Activated naive CD8-positive, alpha-beta T cell (primary cell): ENCODE results near the gene OTOF.
A peak's percentile ranks its signal among the peaks of the same experiment; 100 is the strongest.

Source experiments
- H3K27ac Mint-ChIP-seq: one replicate; pipeline ENCODE4 v1.8.0; 2021; ENCODE audit warnings: mixed read lengths
- H3K27me3 Mint-ChIP-seq: one replicate; pipeline ENCODE4 v1.8.0; 2021; ENCODE audit warnings: mixed read lengths
- H3K36me3 Mint-ChIP-seq: one replicate; pipeline ENCODE4 v1.8.0; 2021; ENCODE audit warnings: mixed read lengths
- H3K4me1 Mint-ChIP-seq: one replicate; pipeline ENCODE4 v1.8.0; 2021; ENCODE audit warnings: low read depth, mixed read lengths
- H3K4me3 Mint-ChIP-seq: one replicate; pipeline ENCODE4 v1.8.0; 2021; ENCODE audit warnings: mild to moderate bottlenecking, mixed read lengths
- H3K9me3 Mint-ChIP-seq: one replicate; pipeline ENCODE4 v1.8.0; 2021; ENCODE audit warnings: low read depth, mixed read lengths

The OTOF gene

GRCh38 chr2:26442301-26442700 is 35.6 kb downstream of the OTOF start:
- Mint-ChIP-seq H3K27ac (no peak overlapping the region), H3K4me1 (no peaks in the 10 kb centered on the region), H3K36me3 (no peaks in the 10 kb centered on the region), H3K9me3 (no peaks in the 10 kb centered on the region), H3K4me3 (no peak overlapping the region), H3K27me3 (peaks cover 7% of the 10 kb centered on the region)

- Mint-ChIP-seq H3K27ac (no peak overlapping the region), H3K4me3 (no peak overlapping the region), H3K36me3 (no peaks in the 10 kb centered on the region), H3K4me1 (no peaks in the 10 kb centered on the region), H3K9me3 (no peaks in the 10 kb centered on the region), H3K27me3 (peaks cover 7% of the 10 kb centered on the region)
Observed at GRCh38 chr2:26438926-26439325, 39.0 kb downstream of the OTOF start.

GRCh38 chr2:26438526-26438925 is 39.4 kb downstream of the OTOF start:
- H3K27me3 Mint-ChIP-seq = peaks cover 7% of the 10 kb centered on the region
- H3K27ac Mint-ChIP-seq = no peak overlapping the region
- H3K4me1 Mint-ChIP-seq = no peaks in the 10 kb centered on the region
- H3K36me3 Mint-ChIP-seq = no peaks in the 10 kb centered on the region
- no peaks in the 10 kb centered on the region for H3K9me3 Mint-ChIP-seq
- H3K4me3 Mint-ChIP-seq = no peak overlapping the region

- Mint-ChIP-seq H3K4me1 (no peaks in the 10 kb centered on the region), H3K4me3 (no peak overlapping the region), H3K36me3 (no peaks in the 10 kb centered on the region), H3K27ac (no peak overlapping the region), H3K9me3 (no peaks in the 10 kb centered on the region), H3K27me3 (peaks cover 11% of the 10 kb centered on the region)
Observed at GRCh38 chr2:26435106-26435505, 42.8 kb downstream of the OTOF start.

GRCh38 chr2:26432859-26433258 is 45.1 kb downstream of the OTOF start:
- no peaks in the 10 kb centered on the region for H3K9me3 Mint-ChIP-seq
- H3K4me3 Mint-ChIP-seq = no peak overlapping the region
- H3K36me3 Mint-ChIP-seq = no peaks in the 10 kb centered on the region
- no peaks in the 10 kb centered on the region for H3K4me1 Mint-ChIP-seq
- peaks cover 4% of the 10 kb centered on the region for H3K27me3 Mint-ChIP-seq
- no peak overlapping the region for H3K27ac Mint-ChIP-seq

GRCh38 chr2:26432363-26432762 is 45.6 kb downstream of the OTOF start:
- Mint-ChIP-seq H3K4me3 (no peak overlapping the region), H3K27ac (no peak overlapping the region), H3K36me3 (no peaks in the 10 kb centered on the region), H3K9me3 (no peaks in the 10 kb centered on the region), H3K27me3 (peaks cover 4% of the 10 kb centered on the region), H3K4me1 (no peaks in the 10 kb centered on the region)

GRCh38 chr2:26430826-26431225 is 47.1 kb downstream of the OTOF start:
- Mint-ChIP-seq H3K9me3 (no peaks in the 10 kb centered on the region), H3K4me1 (no peaks in the 10 kb centered on the region), H3K36me3 (no peaks in the 10 kb centered on the region), H3K27me3 (peaks cover 4% of the 10 kb centered on the region), H3K27ac (no peak overlapping the region), H3K4me3 (no peak overlapping the region)

- Mint-ChIP-seq H3K9me3 (no peaks in the 10 kb centered on the region), H3K27ac (no peak overlapping the region), H3K4me3 (no peak overlapping the region), H3K27me3 (peaks cover 4% of the 10 kb centered on the region), H3K4me1 (no peaks in the 10 kb centered on the region), H3K36me3 (no peaks in the 10 kb centered on the region)
Observed at GRCh38 chr2:26429779-26430578, 47.9 kb downstream of the OTOF start.

- Mint-ChIP-seq H3K9me3 (no peaks in the 10 kb centered on the region), H3K4me1 (no peaks in the 10 kb centered on the region), H3K36me3 (no peaks in the 10 kb centered on the region), H3K27ac (no peak overlapping the region), H3K4me3 (no peak overlapping the region), H3K27me3 (peaks cover 4% of the 10 kb centered on the region)
Observed at GRCh38 chr2:26428846-26429245, 49.1 kb downstream of the OTOF start.

- H3K4me3 Mint-ChIP-seq = no peak overlapping the region
- H3K9me3 Mint-ChIP-seq = no peaks in the 10 kb centered on the region
- H3K36me3 Mint-ChIP-seq = no peaks in the 10 kb centered on the region
- no peaks in the 10 kb centered on the region for H3K4me1 Mint-ChIP-seq
- H3K27ac Mint-ChIP-seq = no peak overlapping the region
- no peaks in the 10 kb centered on the region for H3K27me3 Mint-ChIP-seq
Observed at GRCh38 chr2:26424221-26424620, 53.7 kb downstream of the OTOF start.

GRCh38 chr2:26423750-26424149 is 54.2 kb downstream of the OTOF start:
- Mint-ChIP-seq H3K4me3 (no peak overlapping the region), H3K27ac (no peak overlapping the region), H3K4me1 (no peaks in the 10 kb centered on the region), H3K9me3 (no peaks in the 10 kb centered on the region), H3K36me3 (no peaks in the 10 kb centered on the region), H3K27me3 (no peaks in the 10 kb centered on the region)

GRCh38 chr2:26422947-26423629 is 54.8 kb downstream of the OTOF start:
- no peak overlapping the region for H3K4me3 Mint-ChIP-seq
- no peak overlapping the region for H3K27ac Mint-ChIP-seq
- no peaks in the 10 kb centered on the region for H3K4me1 Mint-ChIP-seq
- no peaks in the 10 kb centered on the region for H3K27me3 Mint-ChIP-seq
- no peaks in the 10 kb centered on the region for H3K36me3 Mint-ChIP-seq
- H3K9me3 Mint-ChIP-seq = no peaks in the 10 kb centered on the region

GRCh38 chr2:26421961-26422360 is 56.0 kb downstream of the OTOF start:
- H3K36me3 Mint-ChIP-seq = no peaks in the 10 kb centered on the region
- no peak overlapping the region for H3K27ac Mint-ChIP-seq
- H3K4me1 Mint-ChIP-seq = no peaks in the 10 kb centered on the region
- H3K27me3 Mint-ChIP-seq = no peaks in the 10 kb centered on the region
- H3K4me3 Mint-ChIP-seq = no peak overlapping the region
- H3K9me3 Mint-ChIP-seq = no peaks in the 10 kb centered on the region

- H3K9me3 Mint-ChIP-seq = no peaks in the 10 kb centered on the region
- no peaks in the 10 kb centered on the region for H3K36me3 Mint-ChIP-seq
- H3K27me3 Mint-ChIP-seq = no peaks in the 10 kb centered on the region
- H3K27ac Mint-ChIP-seq = no peak overlapping the region
- H3K4me1 Mint-ChIP-seq = peaks cover 7% of the 10 kb centered on the region
- no peak overlapping the region for H3K4me3 Mint-ChIP-seq
Observed at GRCh38 chr2:26414311-26414710, 63.6 kb downstream of the OTOF start.

GRCh38 chr2:26412091-26412673 is 65.7 kb downstream of the OTOF start:
- Mint-ChIP-seq H3K4me1 (peaks cover 7% of the 10 kb centered on the region), H3K9me3 (no peaks in the 10 kb centered on the region), H3K36me3 (peaks cover 5% of the 10 kb centered on the region), H3K27me3 (peaks cover 9% of the 10 kb centered on the region), H3K4me3 (peak overlapping the region; percentile 49), H3K27ac (no peak overlapping the region)
